ENCODE data around the gene ADAMTSL1. TPM values are rescaled to one million over a fixed set of nuclear protein-coding genes. Genes with fewer than 3 reads are reported as not detected.

ADAMTSL1 gene
- total RNA-seq, 1 donor from 2014 or later, result 12.6 TPM

GRCh38 chr9:18766989-18767550, 293.1 kb downstream of the ADAMTSL1 start:
- no peak overlapping the region for H3K27ac Mint-ChIP-seq (ENCODE audit: unreplicated experiment)
- Histone ChIP-seq H4K20me1 (ENCODE audit: insufficient read depth, low read length) (peaks cover 5% of the 10 kb centered on the region), H3K9me3 (ENCODE audit: insufficient read depth, low read depth, low read length) (no peaks in the 10 kb centered on the region), H3K4me2 (ENCODE audit: low read length) (no peak overlapping the region), H3K9ac (ENCODE audit: low read length) (no peak overlapping the region), H3K27me3 (ENCODE audit: insufficient read depth, low read length) (no peaks in the 10 kb centered on the region), H3K36me3 (ENCODE audit: insufficient read depth, low read length) (peaks cover 14% of the 10 kb centered on the region), H3K27ac (ENCODE audit: low read depth, low read length) (no peak overlapping the region), H3K4me3 (ENCODE audit: insufficient read depth, low read depth, low read length) (no peak overlapping the region), H2AFZ (ENCODE audit: low read depth, low read length) (no peak overlapping the region), H3K79me2 (ENCODE audit: insufficient read depth, low read length) (no peaks in the 10 kb centered on the region), H3K4me1 (ENCODE audit: insufficient read depth, low read length) (no peaks in the 10 kb centered on the region)
- DNase-seq (ENCODE audit: low read depth) (no peak), FAIRE-seq (no peak)
- peaks cover 3% of the 10 kb centered on the region for H3K27me3 Mint-ChIP-seq (ENCODE audit: low read depth, unreplicated experiment)
- H3K36me3 Mint-ChIP-seq (ENCODE audit: low read depth, unreplicated experiment), result no peaks in the 10 kb centered on the region
- TF ChIP-seq EZH2 (IDR thresholded peaks at IDR 0.05; ENCODE audit: insufficient read depth, low read length), result no peak
- TF ChIP-seq, protein P1, sequence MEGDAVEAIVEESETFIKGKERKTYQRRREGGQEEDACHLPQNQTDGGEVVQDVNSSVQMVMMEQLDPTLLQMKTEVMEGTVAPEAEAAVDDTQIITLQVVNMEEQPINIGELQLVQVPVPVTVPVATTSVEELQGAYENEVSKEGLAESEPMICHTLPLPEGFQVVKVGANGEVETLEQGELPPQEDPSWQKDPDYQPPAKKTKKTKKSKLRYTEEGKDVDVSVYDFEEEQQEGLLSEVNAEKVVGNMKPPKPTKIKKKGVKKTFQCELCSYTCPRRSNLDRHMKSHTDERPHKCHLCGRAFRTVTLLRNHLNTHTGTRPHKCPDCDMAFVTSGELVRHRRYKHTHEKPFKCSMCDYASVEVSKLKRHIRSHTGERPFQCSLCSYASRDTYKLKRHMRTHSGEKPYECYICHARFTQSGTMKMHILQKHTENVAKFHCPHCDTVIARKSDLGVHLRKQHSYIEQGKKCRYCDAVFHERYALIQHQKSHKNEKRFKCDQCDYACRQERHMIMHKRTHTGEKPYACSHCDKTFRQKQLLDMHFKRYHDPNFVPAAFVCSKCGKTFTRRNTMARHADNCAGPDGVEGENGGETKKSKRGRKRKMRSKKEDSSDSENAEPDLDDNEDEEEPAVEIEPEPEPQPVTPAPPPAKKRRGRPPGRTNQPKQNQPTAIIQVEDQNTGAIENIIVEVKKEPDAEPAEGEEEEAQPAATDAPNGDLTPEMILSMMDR (IDR thresholded peaks at IDR 0.05; ENCODE audit: insufficient read depth, low read depth, low read length), result no peak
- H3K4me3 Mint-ChIP-seq (ENCODE audit: unreplicated experiment), result no peak overlapping the region
- no peaks in the 10 kb centered on the region for H3K9me3 Mint-ChIP-seq (ENCODE audit: unreplicated experiment)
- no peaks in the 10 kb centered on the region for H3K4me1 Mint-ChIP-seq (ENCODE audit: low read depth, unreplicated experiment)

DNA sequence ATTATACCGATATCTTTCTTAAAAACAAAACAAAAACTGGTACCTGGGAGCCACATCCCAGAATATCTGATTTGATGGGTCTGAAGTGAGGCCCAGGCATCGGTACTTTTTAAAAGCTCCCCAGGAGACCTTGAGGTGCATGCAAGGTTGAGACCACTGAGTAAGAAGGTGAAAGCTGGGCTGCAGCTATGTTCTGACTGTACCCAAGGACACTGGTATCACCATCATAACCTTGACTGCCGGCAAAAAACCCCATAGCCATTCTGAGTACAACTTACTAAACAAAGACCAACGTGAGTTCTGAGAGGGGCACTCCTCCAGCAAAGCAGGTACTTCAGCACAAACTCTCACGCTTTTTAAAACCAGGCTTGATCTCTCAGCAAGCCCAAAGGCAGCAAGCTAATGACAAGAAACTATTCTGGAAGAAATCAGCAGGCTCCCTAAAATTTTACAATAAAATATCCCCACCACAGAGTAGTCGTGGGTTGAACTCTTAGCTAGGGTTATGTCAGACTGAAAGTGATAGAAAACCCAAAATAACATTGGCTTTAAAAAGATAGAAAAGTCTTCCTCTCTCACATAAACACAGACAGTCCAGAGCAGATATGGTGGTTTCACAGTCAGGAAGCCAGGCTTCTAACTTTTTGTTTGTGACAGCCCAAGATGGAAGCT, 295.1 kb downstream of the ADAMTSL1 start:
- Histone ChIP-seq H4K20me1 (ENCODE audit: insufficient read depth, low read length) (peaks cover 5% of the 10 kb centered on the region), H3K79me2 (ENCODE audit: insufficient read depth, low read length) (no peaks in the 10 kb centered on the region), H2AFZ (ENCODE audit: low read depth, low read length) (no peak overlapping the region), H3K9ac (ENCODE audit: low read length) (no peak overlapping the region), H3K4me1 (ENCODE audit: insufficient read depth, low read length) (no peaks in the 10 kb centered on the region), H3K27ac (ENCODE audit: low read depth, low read length) (no peak overlapping the region), H3K4me3 (ENCODE audit: insufficient read depth, low read depth, low read length) (no peak overlapping the region), H3K27me3 (ENCODE audit: insufficient read depth, low read length) (no peaks in the 10 kb centered on the region), H3K4me2 (ENCODE audit: low read length) (no peak overlapping the region), H3K36me3 (ENCODE audit: insufficient read depth, low read length) (peaks cover 24% of the 10 kb centered on the region), H3K9me3 (ENCODE audit: insufficient read depth, low read depth, low read length) (no peaks in the 10 kb centered on the region)
- Mint-ChIP-seq H3K4me3 (ENCODE audit: unreplicated experiment) (no peak overlapping the region), H3K27me3 (ENCODE audit: low read depth, unreplicated experiment) (peaks cover 3% of the 10 kb centered on the region), H3K4me1 (ENCODE audit: low read depth, unreplicated experiment) (no peaks in the 10 kb centered on the region), H3K36me3 (ENCODE audit: low read depth, unreplicated experiment) (no peaks in the 10 kb centered on the region), H3K9me3 (ENCODE audit: unreplicated experiment) (no peaks in the 10 kb centered on the region), H3K27ac (ENCODE audit: unreplicated experiment) (no peak overlapping the region)
- no peak for FAIRE-seq
- no peak for TF ChIP-seq EZH2 (IDR thresholded peaks at IDR 0.05; ENCODE audit: insufficient read depth, low read length)
- TF ChIP-seq, protein P1 (IDR thresholded peaks at IDR 0.05; ENCODE audit: insufficient read depth, low read depth, low read length), result no peak
- DNase-seq (ENCODE audit: low read depth), result no peak

Measured in astrocyte (in vitro differentiated cells and primary cell).